Tibial artery (tissue), 4 donors: ENCODE results near the gene MRPL10.

ENCODE experiments used
- DNase-seq, 2 donors: peaks; one replicate each; pipeline ENCODE4 v3.0.0-alpha.2; 2019
- H3K27ac ChIP-seq, 2 donors: fragments of 200-600 bp; sonication (generic) in 1 of 2; 1 replicate in 1 of 2; 2 replicates in 1 of 2; pipeline ENCODE4 v1.5.1; 2018 to 2019; ENCODE audit warnings: mild to moderate bottlenecking in 1 of 2
- H3K27me3 ChIP-seq, 2 donors: fragments of 200-600 bp; sonication (generic) in 1 of 2; one replicate each; pipeline versions ENCODE4 v1.5.1 to v1.6.0; 2016 to 2019
- H3K36me3 ChIP-seq, 3 donors: fragments of 200-600 bp; sonication (generic) in 2 of 3; one replicate each; pipeline ENCODE4 v1.5.1; 2016 to 2019; ENCODE audit warnings: mild to moderate bottlenecking in 2 of 3
- H3K4me1 ChIP-seq, 4 donors: fragments of 200-600 bp; sonication (generic) in 2 of 4; 1 replicate in 3 of 4; 2 replicates in 1 of 4; pipeline ENCODE4 v1.5.1; 2016 to 2019
- H3K4me3 ChIP-seq, 2 donors: fragments of 200-600 bp; sonication (generic) in 1 of 2; 1 replicate in 1 of 2; 2 replicates in 1 of 2; pipeline ENCODE4 v1.5.1; 2018 to 2019; ENCODE audit warnings: mild to moderate bottlenecking in 2 of 2
- H3K9me3 ChIP-seq, 3 donors: fragments of 200-600 bp; sonication (generic) in 1 of 3; one replicate each; pipeline ENCODE4 v1.5.1; 2016 to 2019
- CTCF ChIP-seq, 2 experiments: fragments of 200-600 bp in 1 of 2; fragments of 450-650 bp in 1 of 2; IDR thresholded peaks; one replicate each; pipeline ENCODE4 v1.5.1; 2017 to 2019; ENCODE audit warnings: antibody characterized with exemption in 2 of 2, mild to moderate bottlenecking in 1 of 2, moderate library complexity in 1 of 2
- intact Hi-C: fragments of 100-400 bp; cut with DNase I; formaldehyde crosslinking; loops from one replicate; pipeline ENCODE4 v1.15.0; 2023; ENCODE audit warnings: low total_unique reads

The MRPL10 gene

DNA sequence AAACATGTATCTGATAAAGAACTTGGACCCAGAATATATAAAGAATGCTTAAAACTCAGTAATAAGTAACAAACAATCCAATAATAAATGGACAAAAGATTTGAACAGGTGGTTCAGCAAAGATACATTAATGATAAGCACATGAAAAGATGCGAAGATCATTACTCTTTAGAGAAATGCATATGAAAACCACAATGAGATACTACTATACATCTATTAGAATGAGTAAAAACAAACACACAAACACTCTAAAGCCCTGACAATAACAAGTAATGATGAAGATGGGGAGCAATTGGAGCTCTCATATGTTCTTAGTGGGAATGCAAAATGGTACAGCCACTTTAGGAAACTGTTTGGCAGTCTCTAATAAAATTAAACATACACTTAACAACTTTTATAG, 38.9 kb downstream of the MRPL10 start:
- Histone ChIP-seq H3K4me1 (peaks cover 0 to 9% (median 7%) of the 10 kb centered on the region in 4 donors), H3K36me3 (no peaks in the 10 kb centered on the region), H3K27ac (no peak overlapping the region), H3K9me3 (no peaks in the 10 kb centered on the region), H3K27me3 (peaks cover 0 to 75% of the 10 kb centered on the region in 2 donors), H3K4me3 (no peak overlapping the region)
- TF ChIP-seq CTCF (IDR thresholded peaks at IDR 0.05), result no peak
- intact Hi-C loops, result no loop called here
- no peak for DNase-seq

DNA sequence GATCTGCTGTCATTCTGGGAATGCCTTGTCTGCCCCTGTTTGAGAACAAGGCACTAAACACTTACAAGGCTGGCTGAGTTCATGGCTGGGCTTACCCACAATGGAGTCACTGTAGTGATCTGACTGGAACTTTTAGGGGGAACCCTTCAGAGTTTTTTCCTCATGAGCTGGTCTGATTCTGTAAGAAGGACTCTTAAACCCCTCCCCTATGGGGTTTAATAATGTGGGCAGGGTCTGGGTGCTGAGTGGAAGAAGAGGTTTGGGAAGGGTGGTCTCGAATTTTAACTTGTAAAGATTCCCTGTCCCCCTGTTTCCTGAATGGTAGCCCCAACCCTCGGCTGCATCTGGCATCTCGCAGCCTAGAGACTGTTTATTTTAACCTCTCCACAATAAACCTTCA, 40.3 kb downstream of the MRPL10 start:
- Histone ChIP-seq H3K36me3 (no peaks in the 10 kb centered on the region), H3K27ac (no peak overlapping the region), H3K4me3 (no peak overlapping the region), H3K27me3 (peaks cover 0 to 69% of the 10 kb centered on the region in 2 donors), H3K4me1 (peaks cover 0 to 9% (median 7%) of the 10 kb centered on the region in 4 donors), H3K9me3 (no peaks in the 10 kb centered on the region)
- no peak for DNase-seq
- no peak for TF ChIP-seq CTCF (IDR thresholded peaks at IDR 0.05)
- intact Hi-C loops, result no loop called here

- peaks cover 0 to 9% (median 7%) of the 10 kb centered on the region in 4 donors for H3K4me1 ChIP-seq
- intact Hi-C loops, result no loop called here
- H3K4me3 ChIP-seq, result peak overlapping the region in 1 of 2 donors; percentile 45
- H3K36me3 ChIP-seq, result no peaks in the 10 kb centered on the region
- no peak overlapping the region for H3K27ac ChIP-seq
- H3K9me3 ChIP-seq, result no peaks in the 10 kb centered on the region
- H3K27me3 ChIP-seq, result peaks cover 0 to 73% of the 10 kb centered on the region in 2 donors
- no peak for DNase-seq
- peak; percentile 22 to 34 for TF ChIP-seq CTCF (IDR thresholded peaks at IDR 0.05)
Observed at GRCh38 chr17:47789611-47790561, 41.5 kb downstream of the MRPL10 start.

DNA sequence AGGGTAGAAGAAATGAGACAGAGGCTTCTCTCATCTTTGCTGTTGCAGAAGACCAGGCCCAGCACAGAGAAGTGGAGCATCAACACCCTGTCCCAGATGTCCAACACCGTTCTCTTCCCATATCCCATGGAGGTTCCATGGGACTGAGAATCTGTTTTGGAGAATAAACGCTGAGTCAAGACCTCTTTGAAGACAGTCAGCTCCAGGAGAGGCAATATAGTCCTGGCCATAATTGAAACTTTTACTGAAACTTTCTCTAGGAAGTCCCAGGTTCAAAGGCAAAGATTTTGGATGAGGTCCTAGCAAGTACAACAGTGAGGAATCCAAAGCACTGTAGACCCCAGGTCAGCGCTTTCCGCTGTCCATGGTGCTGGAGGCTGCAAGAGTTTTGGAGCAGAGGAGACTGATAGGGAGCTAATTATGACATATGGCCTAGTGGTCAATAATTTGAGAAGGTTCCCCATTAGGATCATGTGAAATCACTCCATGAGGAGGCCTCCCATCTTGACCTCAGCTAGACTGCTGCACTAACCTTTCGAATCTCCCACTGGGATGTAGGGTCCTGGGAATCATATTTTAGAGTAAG, 45.7 kb downstream of the MRPL10 start:
- Histone ChIP-seq H3K27me3 (peaks cover 0 to 45% of the 10 kb centered on the region in 2 donors), H3K9me3 (no peaks in the 10 kb centered on the region), H3K36me3 (no peaks in the 10 kb centered on the region), H3K4me1 (peaks cover 0 to 9% (median 7%) of the 10 kb centered on the region in 4 donors), H3K4me3 (no peak overlapping the region), H3K27ac (no peak overlapping the region)
- no peak for TF ChIP-seq CTCF (IDR thresholded peaks at IDR 0.05)
- no peak for DNase-seq
- intact Hi-C loops, result no loop called here

DNA sequence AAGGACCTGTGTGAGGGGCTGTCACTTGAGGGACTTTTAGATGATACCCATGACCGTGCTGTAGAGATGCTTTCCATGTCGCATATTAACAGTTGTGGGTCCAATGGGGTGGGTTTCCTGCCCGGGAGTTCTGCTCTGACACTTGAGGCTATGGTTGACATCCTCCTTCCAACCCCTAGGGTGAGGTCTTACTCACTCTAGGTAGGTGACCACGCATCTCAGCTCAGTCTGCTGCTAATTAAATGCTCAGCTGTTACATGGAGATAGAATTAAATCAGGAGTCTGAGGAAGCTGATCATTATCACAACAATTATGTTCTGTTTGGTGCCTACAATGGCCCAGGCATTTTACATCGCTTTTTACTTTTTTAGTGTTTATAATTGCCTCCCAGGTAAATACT, 49.9 kb downstream of the MRPL10 start:
- H3K4me1 ChIP-seq, result peaks cover 0 to 4% (median 0%) of the 10 kb centered on the region in 4 donors
- no peak overlapping the region for H3K27ac ChIP-seq
- H3K4me3 ChIP-seq, result no peak overlapping the region
- no peak for DNase-seq
- intact Hi-C loops, result no loop called here
- TF ChIP-seq CTCF (IDR thresholded peaks at IDR 0.05), result no peak
- H3K27me3 ChIP-seq, result peaks cover 0 to 49% of the 10 kb centered on the region in 2 donors
- no peaks in the 10 kb centered on the region for H3K36me3 ChIP-seq
- no peaks in the 10 kb centered on the region for H3K9me3 ChIP-seq
